ENCODE measurements around the gene FAM8A1.
A peak's percentile ranks its signal among the peaks of the same experiment; 100 is the strongest.
"Not testable (repeated sequence)": the region's sequence is repeated elsewhere in the genome, so short reads cannot be mapped to it uniquely, and the experiment has no call there.

Gene FAM8A1

DNA sequence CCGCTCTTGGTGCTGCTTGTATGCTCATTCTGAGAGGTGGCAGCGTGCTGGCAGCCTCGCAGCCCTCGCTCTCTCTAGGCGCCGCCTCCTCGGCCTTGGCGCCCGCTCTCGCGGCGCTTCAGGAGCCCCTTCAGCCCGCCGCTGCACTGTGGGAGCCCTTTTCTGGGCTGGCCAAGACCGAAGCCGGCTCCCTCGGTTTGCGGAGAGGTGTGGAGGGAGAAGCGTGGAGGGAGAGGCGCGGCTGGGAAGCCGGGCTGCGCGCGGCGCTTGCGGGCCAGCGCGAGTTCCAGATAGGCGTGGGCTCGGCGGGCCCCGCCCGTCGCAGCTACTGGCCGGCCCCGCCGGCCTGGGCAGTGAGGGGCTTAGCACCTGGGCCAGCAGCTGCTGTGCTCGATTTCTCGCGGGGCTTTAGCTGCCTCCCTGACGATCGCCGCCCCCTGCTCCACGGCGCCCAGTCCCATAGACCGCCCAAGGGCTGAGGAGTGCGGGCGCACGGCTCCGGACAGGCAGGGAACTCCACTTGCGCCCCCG, 19.5 kb upstream of the FAM8A1 start:
- H2AFZ ChIP-seq (ENCODE audit: low read depth) = no peak overlapping the region
- no peak overlapping the region for H3K4me3 ChIP-seq (IDR thresholded peaks at IDR 0.05; ENCODE audit: insufficient read depth, low read depth, low read length)

DNA sequence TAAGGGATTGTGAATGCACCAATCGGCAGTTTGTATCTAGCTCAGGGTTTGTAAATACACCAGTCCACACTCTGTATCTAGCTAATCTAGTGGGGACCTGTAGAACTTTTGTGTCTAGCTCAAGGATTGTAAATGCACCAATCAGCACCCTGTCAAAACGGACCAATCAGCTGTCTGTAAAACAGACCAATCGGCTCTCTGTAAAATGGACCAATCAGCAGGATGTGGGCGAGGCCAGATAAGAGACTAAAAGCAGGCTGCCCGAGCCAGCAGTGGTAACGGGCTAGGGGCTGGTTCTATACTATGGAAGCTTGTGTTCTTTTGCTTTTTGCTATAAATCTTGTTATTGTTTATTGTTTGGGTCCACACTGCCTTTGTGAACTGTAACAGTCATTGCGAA, 18.8 kb upstream of the FAM8A1 start:
- H3K27me3 ChIP-seq (ENCODE audit: insufficient read depth, low read depth); H4K20me1 ChIP-seq (ENCODE audit: insufficient read depth); H3K4me3 ChIP-seq (IDR thresholded peaks at IDR 0.05; ENCODE audit: insufficient read depth, low read depth, low read length); H2AFZ ChIP-seq (ENCODE audit: low read depth); H3K36me3 ChIP-seq (ENCODE audit: insufficient read depth); H3K79me2 ChIP-seq (ENCODE audit: insufficient read depth, low read depth); H3K4me2 ChIP-seq; H3K27ac ChIP-seq; H3K4me1 ChIP-seq (ENCODE audit: low read depth, poor library complexity, severe bottlenecking); H3K9ac ChIP-seq: not testable (repeated sequence)

More for the DNA sequence above, 19.5 kb upstream of the FAM8A1 start:
- no peaks in the 10 kb centered on the region for H3K4me1 ChIP-seq (ENCODE audit: low read depth, poor library complexity, severe bottlenecking)
- no peaks in the 10 kb centered on the region for H3K36me3 ChIP-seq (ENCODE audit: insufficient read depth)
- H3K27me3 ChIP-seq (ENCODE audit: insufficient read depth, low read depth) = no peaks in the 10 kb centered on the region
- H3K79me2 ChIP-seq (ENCODE audit: insufficient read depth, low read depth) = no peaks in the 10 kb centered on the region
- no peaks in the 10 kb centered on the region for H4K20me1 ChIP-seq (ENCODE audit: insufficient read depth)
- no peak overlapping the region for H3K9ac ChIP-seq
- TF ChIP-seq, protein P1, sequence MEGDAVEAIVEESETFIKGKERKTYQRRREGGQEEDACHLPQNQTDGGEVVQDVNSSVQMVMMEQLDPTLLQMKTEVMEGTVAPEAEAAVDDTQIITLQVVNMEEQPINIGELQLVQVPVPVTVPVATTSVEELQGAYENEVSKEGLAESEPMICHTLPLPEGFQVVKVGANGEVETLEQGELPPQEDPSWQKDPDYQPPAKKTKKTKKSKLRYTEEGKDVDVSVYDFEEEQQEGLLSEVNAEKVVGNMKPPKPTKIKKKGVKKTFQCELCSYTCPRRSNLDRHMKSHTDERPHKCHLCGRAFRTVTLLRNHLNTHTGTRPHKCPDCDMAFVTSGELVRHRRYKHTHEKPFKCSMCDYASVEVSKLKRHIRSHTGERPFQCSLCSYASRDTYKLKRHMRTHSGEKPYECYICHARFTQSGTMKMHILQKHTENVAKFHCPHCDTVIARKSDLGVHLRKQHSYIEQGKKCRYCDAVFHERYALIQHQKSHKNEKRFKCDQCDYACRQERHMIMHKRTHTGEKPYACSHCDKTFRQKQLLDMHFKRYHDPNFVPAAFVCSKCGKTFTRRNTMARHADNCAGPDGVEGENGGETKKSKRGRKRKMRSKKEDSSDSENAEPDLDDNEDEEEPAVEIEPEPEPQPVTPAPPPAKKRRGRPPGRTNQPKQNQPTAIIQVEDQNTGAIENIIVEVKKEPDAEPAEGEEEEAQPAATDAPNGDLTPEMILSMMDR (conservative IDR thresholded peaks at IDR 0.05; ENCODE audit: low read depth, low read length) = no peak
- H3K4me2 ChIP-seq = no peak overlapping the region
- no peak overlapping the region for H3K27ac ChIP-seq

DNA sequence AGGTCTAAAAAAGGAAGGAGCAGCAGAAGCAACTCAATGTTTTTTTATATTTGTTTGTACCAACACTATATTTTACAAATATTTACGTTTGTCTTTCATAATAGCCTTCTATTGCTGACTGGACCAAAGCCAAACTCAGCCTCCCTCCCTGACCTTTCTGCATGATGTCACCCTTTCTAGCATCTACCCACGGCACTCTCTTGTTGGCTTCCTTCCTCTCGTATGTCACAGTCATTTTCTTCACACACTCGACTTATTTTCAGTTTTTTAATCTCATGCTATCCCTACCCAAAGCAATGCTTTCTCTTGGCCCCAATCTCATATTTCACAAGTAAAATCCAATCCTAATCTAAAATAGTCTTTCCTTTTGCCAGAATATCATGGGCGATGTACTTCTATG, 16.3 kb upstream of the FAM8A1 start:
- Histone ChIP-seq H3K79me2 (ENCODE audit: insufficient read depth, low read depth) (no peaks in the 10 kb centered on the region), H4K20me1 (ENCODE audit: insufficient read depth) (no peaks in the 10 kb centered on the region), H2AFZ (ENCODE audit: low read depth) (no peak overlapping the region), H3K9ac (no peak overlapping the region), H3K27me3 (ENCODE audit: insufficient read depth, low read depth) (no peaks in the 10 kb centered on the region), H3K36me3 (ENCODE audit: insufficient read depth) (no peaks in the 10 kb centered on the region), H3K4me2 (no peak overlapping the region), H3K4me3 (IDR thresholded peaks at IDR 0.05; ENCODE audit: insufficient read depth, low read depth, low read length) (no peak overlapping the region), H3K27ac (no peak overlapping the region), H3K4me1 (ENCODE audit: low read depth, poor library complexity, severe bottlenecking) (peaks cover 4% of the 10 kb centered on the region)
- TF ChIP-seq, protein P1 (conservative IDR thresholded peaks at IDR 0.05; ENCODE audit: low read depth, low read length) = no peak

DNA sequence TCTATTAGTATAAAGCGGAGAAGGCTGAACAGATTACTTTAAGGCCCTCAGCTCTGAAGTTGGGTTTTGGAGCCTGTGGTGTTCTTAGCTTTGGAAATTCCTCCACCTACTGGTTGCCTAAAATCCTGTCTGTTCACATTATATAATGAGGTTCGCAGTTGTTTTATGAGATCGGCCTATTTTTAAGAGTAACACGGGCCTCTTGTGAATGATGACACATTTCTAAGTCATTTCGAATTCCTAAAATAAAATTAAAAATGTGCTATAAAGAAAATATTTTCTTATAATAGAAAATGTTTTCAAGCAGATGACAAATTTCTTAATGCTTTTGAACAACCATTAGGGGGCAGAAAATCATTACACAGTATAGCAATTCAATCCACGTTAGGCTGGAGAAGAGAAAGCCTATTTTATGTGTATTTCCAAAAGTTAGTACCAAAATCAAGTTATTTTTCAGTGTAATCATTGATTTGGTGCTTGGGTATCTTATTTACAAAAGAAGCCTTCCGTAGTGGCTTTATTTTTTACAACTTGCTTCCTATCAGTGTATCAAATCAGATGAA, 15.8 kb upstream of the FAM8A1 start:
- TF ChIP-seq, protein P1 (conservative IDR thresholded peaks at IDR 0.05; ENCODE audit: low read depth, low read length) = peak; percentile 84
- Histone ChIP-seq H3K27me3 (ENCODE audit: insufficient read depth, low read depth) (no peaks in the 10 kb centered on the region), H3K4me3 (IDR thresholded peaks at IDR 0.05; ENCODE audit: insufficient read depth, low read depth, low read length) (no peak overlapping the region), H3K36me3 (ENCODE audit: insufficient read depth) (no peaks in the 10 kb centered on the region), H2AFZ (ENCODE audit: low read depth) (no peak overlapping the region), H3K27ac (no peak overlapping the region), H4K20me1 (ENCODE audit: insufficient read depth) (no peaks in the 10 kb centered on the region), H3K4me1 (ENCODE audit: low read depth, poor library complexity, severe bottlenecking) (peaks cover 4% of the 10 kb centered on the region), H3K9ac (no peak overlapping the region), H3K79me2 (ENCODE audit: insufficient read depth, low read depth) (no peaks in the 10 kb centered on the region), H3K4me2 (no peak overlapping the region; the same call in 1 of the 2 replicates)

DNA sequence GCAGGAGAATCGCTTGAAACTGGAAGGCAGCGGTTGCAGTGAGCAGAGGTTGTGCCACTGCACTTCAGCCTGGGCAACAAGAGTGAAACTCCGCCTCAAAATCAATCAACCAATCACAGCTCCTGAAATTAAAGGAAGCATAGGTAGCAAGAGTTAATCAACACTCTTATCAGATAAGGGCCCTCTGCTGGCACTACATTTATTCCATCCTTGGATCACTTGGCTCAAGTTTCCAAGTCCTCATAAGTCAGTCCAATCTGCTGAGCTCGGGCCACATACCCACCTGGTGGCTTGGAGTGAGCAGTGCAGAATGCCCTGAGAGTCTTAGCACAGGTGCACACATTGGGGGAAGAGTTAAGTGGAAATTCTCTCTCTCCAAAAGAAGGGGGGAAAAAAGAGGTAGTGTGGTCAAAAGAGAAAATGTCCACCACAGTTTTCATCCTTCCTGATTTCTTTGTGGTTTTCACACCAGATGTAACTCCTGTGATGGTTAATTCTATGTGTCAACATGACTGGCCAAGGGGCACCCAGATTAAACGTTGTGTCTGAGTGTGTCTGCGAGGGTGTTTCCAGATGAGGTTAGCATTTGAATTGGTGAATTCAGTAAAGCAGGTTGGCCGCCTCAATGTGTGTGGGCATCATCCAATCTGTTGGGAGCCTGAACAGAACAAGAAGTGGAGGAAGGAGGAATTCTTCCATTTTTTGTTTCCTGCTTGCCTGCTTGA, 14.2 kb upstream of the FAM8A1 start:
- H3K4me3 ChIP-seq (IDR thresholded peaks at IDR 0.05; ENCODE audit: insufficient read depth, low read depth, low read length) = no peak overlapping the region
- H2AFZ ChIP-seq (ENCODE audit: low read depth) = no peak overlapping the region

DNA sequence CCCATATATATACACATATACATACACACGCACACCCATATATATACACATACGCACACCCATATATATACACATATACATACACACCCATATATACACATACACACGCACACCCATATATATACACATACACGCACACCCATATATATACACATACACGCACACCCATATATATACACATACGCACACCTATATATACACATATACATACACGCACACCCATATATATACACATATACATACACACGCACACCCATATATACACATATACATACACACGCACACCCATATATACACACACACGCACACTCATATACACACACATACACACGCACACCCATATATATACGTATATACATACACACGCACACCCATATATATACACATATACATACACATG, 13.5 kb upstream of the FAM8A1 start:
- not testable (repeated sequence) for H3K79me2 ChIP-seq (ENCODE audit: insufficient read depth, low read depth); H4K20me1 ChIP-seq (ENCODE audit: insufficient read depth)

More for the DNA sequence above, 14.2 kb upstream of the FAM8A1 start:
- Histone ChIP-seq H3K27ac (no peak overlapping the region), H3K9ac (no peak overlapping the region), H4K20me1 (ENCODE audit: insufficient read depth) (no peaks in the 10 kb centered on the region), H3K79me2 (ENCODE audit: insufficient read depth, low read depth) (no peaks in the 10 kb centered on the region), H3K4me2 (no peak overlapping the region), H3K4me1 (ENCODE audit: low read depth, poor library complexity, severe bottlenecking) (peaks cover 4% of the 10 kb centered on the region), H3K27me3 (ENCODE audit: insufficient read depth, low read depth) (no peaks in the 10 kb centered on the region), H3K36me3 (ENCODE audit: insufficient read depth) (no peaks in the 10 kb centered on the region)
- TF ChIP-seq, protein P1 (conservative IDR thresholded peaks at IDR 0.05; ENCODE audit: low read depth, low read length) = 0 out of 2 replicates have a peak, but pooled peaks have one; percentile 16

More for the DNA sequence above, 13.5 kb upstream of the FAM8A1 start:
- not testable (repeated sequence) for H3K4me2 ChIP-seq; H3K27ac ChIP-seq; H3K4me3 ChIP-seq (IDR thresholded peaks at IDR 0.05; ENCODE audit: insufficient read depth, low read depth, low read length); H3K36me3 ChIP-seq (ENCODE audit: insufficient read depth); H3K9ac ChIP-seq; H3K4me1 ChIP-seq (ENCODE audit: low read depth, poor library complexity, severe bottlenecking); H2AFZ ChIP-seq (ENCODE audit: low read depth); H3K27me3 ChIP-seq (ENCODE audit: insufficient read depth, low read depth)
